GM23338 (cell line): ENCODE data around the gene GOSR2. TPM values are rescaled to one million over a fixed set of nuclear protein-coding genes. Genes with fewer than 3 reads are reported as not detected.

Source experiments
- ATAC-seq: fragments of 200-7000 bp; cut with Tn5 transposase; 3 replicates; pipeline ENCODE4 v1.9.1; 2020
- DNase-seq: peaks from one replicate; pipeline ENCODE4 v3.0.0-alpha.2; 2015; ENCODE audit warnings: low spot score
- H2AFZ ChIP-seq: fragments of 200-600 bp; sonication (generic); 2 replicates; pipeline ENCODE4 v1.8.0; 2016; ENCODE audit warnings: antibody characterized with exemption, mild to moderate bottlenecking, moderate library complexity
- H3F3A ChIP-seq: fragments of 200-600 bp; sonication (generic); replicated peaks from 2 replicates; pipeline ENCODE4 v1.8.0; 2017; ENCODE audit warnings: antibody characterized with exemption, mixed run types, low read depth
- H3K27ac ChIP-seq: fragments of 200-600 bp; sonication (generic); 2 replicates; pipeline ENCODE4 v1.6.1; 2016; ENCODE audit warnings: low read depth
- H3K27me3 ChIP-seq: fragments of 200-600 bp; sonication (generic); 2 replicates; pipeline ENCODE4 v1.8.0; 2016; ENCODE audit warnings: mild to moderate bottlenecking, mixed run types, moderate library complexity; ENCODE audit not compliant: insufficient read depth
- H3K36me3 ChIP-seq: fragments of 200-600 bp; sonication (generic); 2 replicates; pipeline ENCODE4 v1.8.0; 2016; ENCODE audit warnings: mild to moderate bottlenecking; ENCODE audit not compliant: insufficient read depth
- H3K4me1 ChIP-seq: fragments of 200-600 bp; sonication (generic); 2 replicates; pipeline ENCODE4 v1.8.0; 2016; ENCODE audit warnings: mild to moderate bottlenecking, moderate library complexity; ENCODE audit not compliant: insufficient read depth
- H3K4me2 ChIP-seq: fragments of 200-600 bp; sonication (generic); 2 replicates; pipeline ENCODE4 v1.7.1; 2017; ENCODE audit warnings: mixed run types
- H3K4me3 ChIP-seq: fragments of 200-600 bp; sonication (generic); 2 replicates; pipeline ENCODE4 v1.6.1; 2016; ENCODE audit warnings: mixed run types
- H3K79me2 ChIP-seq: fragments of 200-600 bp; sonication (generic); replicated peaks from 2 replicates; pipeline ENCODE4 v1.8.0; 2017; ENCODE audit warnings: mild to moderate bottlenecking; ENCODE audit not compliant: insufficient read depth
- H3K9me2 ChIP-seq: fragments of 200-600 bp; sonication (generic); 2 replicates; pipeline ENCODE4 v1.8.0; 2017; ENCODE audit not compliant: insufficient read depth
- H4K20me1 ChIP-seq: fragments of 200-600 bp; sonication (generic); replicated peaks from 2 replicates; pipeline ENCODE4 v1.8.0; 2017; ENCODE audit warnings: mild to moderate bottlenecking; ENCODE audit not compliant: insufficient read depth
- H3K27ac Mint-ChIP-seq: 2 replicates; pipeline ENCODE4 v1.8.0; 2020; ENCODE audit warnings: inconsistent platforms, mild to moderate bottlenecking, moderate library complexity, mixed read lengths
- H3K27me3 Mint-ChIP-seq: 3 replicates; pipeline ENCODE4 v1.8.0; 2022; ENCODE audit warnings: low read depth, mild to moderate bottlenecking, moderate library complexity, mixed read lengths, inconsistent platforms; ENCODE audit not compliant: insufficient read depth, poor library complexity
- H3K36me3 Mint-ChIP-seq: 3 replicates; pipeline ENCODE4 v1.8.0; 2021; ENCODE audit warnings: low read depth, mild to moderate bottlenecking, inconsistent platforms, moderate library complexity, mixed read lengths
- H3K4me1 Mint-ChIP-seq: 3 replicates; pipeline ENCODE4 v1.8.0; 2020; ENCODE audit warnings: mild to moderate bottlenecking, inconsistent platforms, mixed read lengths
- H3K4me3 Mint-ChIP-seq: 3 replicates; pipeline ENCODE4 v1.8.0; 2021; ENCODE audit warnings: moderate library complexity, mild to moderate bottlenecking, inconsistent platforms, mixed read lengths
- H3K9me3 Mint-ChIP-seq: 3 replicates; pipeline ENCODE4 v1.8.0; 2020; ENCODE audit warnings: moderate library complexity, mild to moderate bottlenecking, inconsistent platforms, mixed read lengths
- CREB1 ChIP-seq: fragments of 250-450 bp; sonication (Bioruptor Pico); IDR thresholded peaks from 2 replicates; pipeline ENCODE4 v1.5.0; 2020; ENCODE audit warnings: low read depth, mild to moderate bottlenecking, moderate library complexity
- EZH2 ChIP-seq: fragments of 200-600 bp; sonication (generic); IDR thresholded peaks from one replicate; pipeline ENCODE4 v1.8.0; 2017; ENCODE audit warnings: antibody characterized with exemption, mild to moderate bottlenecking, low read depth; ENCODE audit not compliant: unreplicated experiment
- EZH2phosphoT487 ChIP-seq: fragments of 200-600 bp; sonication (generic); IDR thresholded peaks from one replicate; pipeline ENCODE4 v1.8.1; 2018; ENCODE audit warnings: antibody characterized with exemption; ENCODE audit not compliant: unreplicated experiment
- JUNB ChIP-seq: IDR thresholded peaks from one replicate; pipeline ENCODE4 v1.6.1; 2016; ENCODE audit warnings: antibody characterized with exemption; ENCODE audit not compliant: unreplicated experiment
- NANOG ChIP-seq: IDR thresholded peaks from 2 replicates; pipeline ENCODE4 v1.6.1; 2016; ENCODE audit warnings: antibody characterized with exemption, borderline replicate concordance
- POLR2AphosphoS5 ChIP-seq: IDR thresholded peaks from 2 replicates; pipeline ENCODE4 v1.6.1; 2016; ENCODE audit warnings: antibody characterized with exemption, low read depth
- STAT1 ChIP-seq: IDR thresholded peaks from one replicate; pipeline ENCODE4 v1.6.1; 2016; ENCODE audit warnings: antibody characterized with exemption; ENCODE audit not compliant: unreplicated experiment
- ZNF114 ChIP-seq: fragments of 250-450 bp; sonication (Bioruptor Pico); IDR thresholded peaks from 2 replicates; pipeline ENCODE4 v1.5.0; 2020; ENCODE audit warnings: mild to moderate bottlenecking, moderate library complexity
- ZNF331 ChIP-seq: fragments of 250-450 bp; sonication (Bioruptor Pico); IDR thresholded peaks from 2 replicates; pipeline ENCODE4 v1.5.0; 2020; ENCODE audit warnings: low read depth, mild to moderate bottlenecking, moderate library complexity
- polyA plus RNA-seq: library from polyadenylated mRNA; unstranded; fragments of >200 nt; fragmentation: Nextera tagmentation; extraction: Ambion mirVana; gene quantifications from 2 replicates; pipeline ENCODE4 v1.2.1, GENCODE V29; 2016
- total RNA-seq: library from RNA; depleted of rRNA; stranded (reverse); fragments of >200 nt; shearing (Covaris generic); gene quantifications from 2 replicates; pipeline ENCODE4 v1.2.3, GENCODE V29; 2014
- TF ChIP-seq, protein P1 (sequence below): IDR thresholded peaks from 2 replicates; pipeline ENCODE4 v1.6.1; 2016; ENCODE audit warnings: antibody characterized with exemption
- TF ChIP-seq, protein P2 (sequence below), 2 experiments: fragments of 200-600 bp in 1 of 2; sonication (generic) in 1 of 2; conservative IDR thresholded peaks; 2 replicates each; pipeline versions ENCODE4 v1.5.1 to v1.6.1; 2016 to 2017; ENCODE audit warnings: antibody characterized with exemption in 2 of 2, low read depth in 2 of 2, mild to moderate bottlenecking in 2 of 2, moderate library complexity in 1 of 2
- TF ChIP-seq, protein P3 (sequence below): IDR thresholded peaks from one replicate; pipeline ENCODE4 v1.6.1; 2018; ENCODE audit warnings: antibody characterized with exemption; ENCODE audit not compliant: unreplicated experiment
- TF ChIP-seq, protein P4 (sequence below): fragments of 250-450 bp; sonication (Bioruptor Pico); IDR thresholded peaks from 2 replicates; pipeline ENCODE4 v1.5.0; 2020; ENCODE audit warnings: mild to moderate bottlenecking, moderate library complexity

GOSR2 gene
- total and polyA plus RNA-seq, 2 experiments from 2014 or later = 33.2 to 36.2 TPM

DNA sequence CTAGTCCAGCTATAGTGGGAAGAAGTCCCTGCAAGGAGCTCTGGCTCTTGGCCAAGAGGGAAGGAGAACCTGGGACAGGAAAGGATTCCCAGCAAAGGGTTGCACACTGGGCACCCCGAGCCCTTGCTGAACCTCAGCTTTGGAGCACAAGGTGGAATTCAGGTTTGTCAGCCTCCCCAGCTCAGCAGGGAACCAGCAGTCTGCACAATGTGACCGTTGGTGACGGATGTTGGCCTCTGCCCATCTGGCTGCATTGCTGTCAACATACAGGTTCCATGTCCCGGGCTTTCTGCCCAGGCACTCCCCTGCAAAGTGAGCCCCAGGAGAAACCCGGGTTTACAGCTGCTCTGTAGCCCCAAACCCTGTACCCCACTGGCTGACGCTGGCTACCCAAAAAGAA, 49.4 kb downstream of the GOSR2 start:
- Histone ChIP-seq H3K36me3 (no peaks in the 10 kb centered on the region), H3F3A (peaks cover 7% of the 10 kb centered on the region; the same call in 1 of the 2 replicates), H2AFZ (no peak overlapping the region), H3K79me2 (no peaks in the 10 kb centered on the region), H3K4me1 (peaks cover 9% of the 10 kb centered on the region), H3K27ac (no peak overlapping the region), H4K20me1 (no peaks in the 10 kb centered on the region; the same call in 1 of the 2 replicates), H3K4me2 (no peak overlapping the region), H3K4me3 (no peak overlapping the region), H3K27me3 (no peaks in the 10 kb centered on the region), H3K9me2 (no peaks in the 10 kb centered on the region)
- DNase-seq (no peak), ATAC-seq (no peak)
- TF ChIP-seq EZH2phosphoT487 (no peak), CREB1 (CRISPR knock-in tag) (no peak), ZNF114 (CRISPR knock-in tag) (no peak), STAT1 (no peak), JUNB (no peak), NANOG (no peak), EZH2 (no peak), ZNF331 (CRISPR knock-in tag) (no peak), POLR2AphosphoS5 (no peak)
- TF ChIP-seq, protein P1, sequence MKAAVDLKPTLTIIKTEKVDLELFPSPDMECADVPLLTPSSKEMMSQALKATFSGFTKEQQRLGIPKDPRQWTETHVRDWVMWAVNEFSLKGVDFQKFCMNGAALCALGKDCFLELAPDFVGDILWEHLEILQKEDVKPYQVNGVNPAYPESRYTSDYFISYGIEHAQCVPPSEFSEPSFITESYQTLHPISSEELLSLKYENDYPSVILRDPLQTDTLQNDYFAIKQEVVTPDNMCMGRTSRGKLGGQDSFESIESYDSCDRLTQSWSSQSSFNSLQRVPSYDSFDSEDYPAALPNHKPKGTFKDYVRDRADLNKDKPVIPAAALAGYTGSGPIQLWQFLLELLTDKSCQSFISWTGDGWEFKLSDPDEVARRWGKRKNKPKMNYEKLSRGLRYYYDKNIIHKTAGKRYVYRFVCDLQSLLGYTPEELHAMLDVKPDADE = no peak
- TF ChIP-seq, protein P2, sequence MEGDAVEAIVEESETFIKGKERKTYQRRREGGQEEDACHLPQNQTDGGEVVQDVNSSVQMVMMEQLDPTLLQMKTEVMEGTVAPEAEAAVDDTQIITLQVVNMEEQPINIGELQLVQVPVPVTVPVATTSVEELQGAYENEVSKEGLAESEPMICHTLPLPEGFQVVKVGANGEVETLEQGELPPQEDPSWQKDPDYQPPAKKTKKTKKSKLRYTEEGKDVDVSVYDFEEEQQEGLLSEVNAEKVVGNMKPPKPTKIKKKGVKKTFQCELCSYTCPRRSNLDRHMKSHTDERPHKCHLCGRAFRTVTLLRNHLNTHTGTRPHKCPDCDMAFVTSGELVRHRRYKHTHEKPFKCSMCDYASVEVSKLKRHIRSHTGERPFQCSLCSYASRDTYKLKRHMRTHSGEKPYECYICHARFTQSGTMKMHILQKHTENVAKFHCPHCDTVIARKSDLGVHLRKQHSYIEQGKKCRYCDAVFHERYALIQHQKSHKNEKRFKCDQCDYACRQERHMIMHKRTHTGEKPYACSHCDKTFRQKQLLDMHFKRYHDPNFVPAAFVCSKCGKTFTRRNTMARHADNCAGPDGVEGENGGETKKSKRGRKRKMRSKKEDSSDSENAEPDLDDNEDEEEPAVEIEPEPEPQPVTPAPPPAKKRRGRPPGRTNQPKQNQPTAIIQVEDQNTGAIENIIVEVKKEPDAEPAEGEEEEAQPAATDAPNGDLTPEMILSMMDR (conservative IDR thresholded peaks at IDR 0.05; ENCODE audit: low read depth in 2 of 2) = no peak
- TF ChIP-seq, protein P3, sequence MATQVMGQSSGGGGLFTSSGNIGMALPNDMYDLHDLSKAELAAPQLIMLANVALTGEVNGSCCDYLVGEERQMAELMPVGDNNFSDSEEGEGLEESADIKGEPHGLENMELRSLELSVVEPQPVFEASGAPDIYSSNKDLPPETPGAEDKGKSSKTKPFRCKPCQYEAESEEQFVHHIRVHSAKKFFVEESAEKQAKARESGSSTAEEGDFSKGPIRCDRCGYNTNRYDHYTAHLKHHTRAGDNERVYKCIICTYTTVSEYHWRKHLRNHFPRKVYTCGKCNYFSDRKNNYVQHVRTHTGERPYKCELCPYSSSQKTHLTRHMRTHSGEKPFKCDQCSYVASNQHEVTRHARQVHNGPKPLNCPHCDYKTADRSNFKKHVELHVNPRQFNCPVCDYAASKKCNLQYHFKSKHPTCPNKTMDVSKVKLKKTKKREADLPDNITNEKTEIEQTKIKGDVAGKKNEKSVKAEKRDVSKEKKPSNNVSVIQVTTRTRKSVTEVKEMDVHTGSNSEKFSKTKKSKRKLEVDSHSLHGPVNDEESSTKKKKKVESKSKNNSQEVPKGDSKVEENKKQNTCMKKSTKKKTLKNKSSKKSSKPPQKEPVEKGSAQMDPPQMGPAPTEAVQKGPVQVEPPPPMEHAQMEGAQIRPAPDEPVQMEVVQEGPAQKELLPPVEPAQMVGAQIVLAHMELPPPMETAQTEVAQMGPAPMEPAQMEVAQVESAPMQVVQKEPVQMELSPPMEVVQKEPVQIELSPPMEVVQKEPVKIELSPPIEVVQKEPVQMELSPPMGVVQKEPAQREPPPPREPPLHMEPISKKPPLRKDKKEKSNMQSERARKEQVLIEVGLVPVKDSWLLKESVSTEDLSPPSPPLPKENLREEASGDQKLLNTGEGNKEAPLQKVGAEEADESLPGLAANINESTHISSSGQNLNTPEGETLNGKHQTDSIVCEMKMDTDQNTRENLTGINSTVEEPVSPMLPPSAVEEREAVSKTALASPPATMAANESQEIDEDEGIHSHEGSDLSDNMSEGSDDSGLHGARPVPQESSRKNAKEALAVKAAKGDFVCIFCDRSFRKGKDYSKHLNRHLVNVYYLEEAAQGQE = no peak
- TF ChIP-seq, protein P4, sequence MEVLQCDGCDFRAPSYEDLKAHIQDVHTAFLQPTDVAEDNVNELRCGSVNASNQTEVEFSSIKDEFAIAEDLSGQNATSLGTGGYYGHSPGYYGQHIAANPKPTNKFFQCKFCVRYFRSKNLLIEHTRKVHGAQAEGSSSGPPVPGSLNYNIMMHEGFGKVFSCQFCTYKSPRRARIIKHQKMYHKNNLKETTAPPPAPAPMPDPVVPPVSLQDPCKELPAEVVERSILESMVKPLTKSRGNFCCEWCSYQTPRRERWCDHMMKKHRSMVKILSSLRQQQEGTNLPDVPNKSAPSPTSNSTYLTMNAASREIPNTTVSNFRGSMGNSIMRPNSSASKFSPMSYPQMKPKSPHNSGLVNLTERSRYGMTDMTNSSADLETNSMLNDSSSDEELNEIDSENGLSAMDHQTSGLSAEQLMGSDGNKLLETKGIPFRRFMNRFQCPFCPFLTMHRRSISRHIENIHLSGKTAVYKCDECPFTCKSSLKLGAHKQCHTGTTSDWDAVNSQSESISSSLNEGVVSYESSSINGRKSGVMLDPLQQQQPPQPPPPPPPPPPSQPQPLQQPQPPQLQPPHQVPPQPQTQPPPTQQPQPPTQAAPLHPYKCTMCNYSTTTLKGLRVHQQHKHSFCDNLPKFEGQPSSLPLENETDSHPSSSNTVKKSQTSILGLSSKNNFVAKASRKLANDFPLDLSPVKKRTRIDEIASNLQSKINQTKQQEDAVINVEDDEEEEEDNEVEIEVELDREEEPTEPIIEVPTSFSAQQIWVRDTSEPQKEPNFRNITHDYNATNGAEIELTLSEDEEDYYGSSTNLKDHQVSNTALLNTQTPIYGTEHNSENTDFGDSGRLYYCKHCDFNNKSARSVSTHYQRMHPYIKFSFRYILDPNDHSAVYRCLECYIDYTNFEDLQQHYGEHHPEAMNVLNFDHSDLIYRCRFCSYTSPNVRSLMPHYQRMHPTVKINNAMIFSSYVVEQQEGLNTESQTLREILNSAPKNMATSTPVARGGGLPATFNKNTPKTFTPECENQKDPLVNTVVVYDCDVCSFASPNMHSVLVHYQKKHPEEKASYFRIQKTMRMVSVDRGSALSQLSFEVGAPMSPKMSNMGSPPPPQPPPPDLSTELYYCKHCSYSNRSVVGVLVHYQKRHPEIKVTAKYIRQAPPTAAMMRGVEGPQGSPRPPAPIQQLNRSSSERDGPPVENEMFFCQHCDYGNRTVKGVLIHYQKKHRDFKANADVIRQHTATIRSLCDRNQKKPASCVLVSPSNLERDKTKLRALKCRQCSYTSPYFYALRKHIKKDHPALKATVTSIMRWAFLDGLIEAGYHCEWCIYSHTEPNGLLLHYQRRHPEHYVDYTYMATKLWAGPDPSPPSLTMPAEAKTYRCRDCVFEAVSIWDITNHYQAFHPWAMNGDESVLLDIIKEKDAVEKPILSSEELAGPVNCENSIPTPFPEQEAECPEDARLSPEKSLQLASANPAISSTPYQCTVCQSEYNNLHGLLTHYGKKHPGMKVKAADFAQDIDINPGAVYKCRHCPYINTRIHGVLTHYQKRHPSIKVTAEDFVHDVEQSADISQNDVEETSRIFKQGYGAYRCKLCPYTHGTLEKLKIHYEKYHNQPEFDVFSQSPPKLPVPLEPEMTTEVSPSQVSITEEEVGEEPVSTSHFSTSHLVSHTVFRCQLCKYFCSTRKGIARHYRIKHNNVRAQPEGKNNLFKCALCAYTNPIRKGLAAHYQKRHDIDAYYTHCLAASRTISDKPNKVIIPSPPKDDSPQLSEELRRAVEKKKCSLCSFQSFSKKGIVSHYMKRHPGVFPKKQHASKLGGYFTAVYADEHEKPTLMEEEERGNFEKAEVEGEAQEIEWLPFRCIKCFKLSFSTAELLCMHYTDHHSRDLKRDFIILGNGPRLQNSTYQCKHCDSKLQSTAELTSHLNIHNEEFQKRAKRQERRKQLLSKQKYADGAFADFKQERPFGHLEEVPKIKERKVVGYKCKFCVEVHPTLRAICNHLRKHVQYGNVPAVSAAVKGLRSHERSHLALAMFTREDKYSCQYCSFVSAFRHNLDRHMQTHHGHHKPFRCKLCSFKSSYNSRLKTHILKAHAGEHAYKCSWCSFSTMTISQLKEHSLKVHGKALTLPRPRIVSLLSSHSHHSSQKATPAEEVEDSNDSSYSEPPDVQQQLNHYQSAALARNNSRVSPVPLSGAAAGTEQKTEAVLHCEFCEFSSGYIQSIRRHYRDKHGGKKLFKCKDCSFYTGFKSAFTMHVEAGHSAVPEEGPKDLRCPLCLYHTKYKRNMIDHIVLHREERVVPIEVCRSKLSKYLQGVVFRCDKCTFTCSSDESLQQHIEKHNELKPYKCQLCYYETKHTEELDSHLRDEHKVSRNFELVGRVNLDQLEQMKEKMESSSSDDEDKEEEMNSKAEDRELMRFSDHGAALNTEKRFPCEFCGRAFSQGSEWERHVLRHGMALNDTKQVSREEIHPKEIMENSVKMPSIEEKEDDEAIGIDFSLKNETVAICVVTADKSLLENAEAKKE = no peak
- Mint-ChIP-seq H3K9me3 (no peaks in the 10 kb centered on the region), H3K4me3 (no peak overlapping the region), H3K27me3 (peaks cover 9% of the 10 kb centered on the region), H3K4me1 (peaks cover 14% of the 10 kb centered on the region), H3K36me3 (peaks cover 3% of the 10 kb centered on the region; the same call in 1 of the 3 replicates), H3K27ac (no peak overlapping the region)
